Neural cell (in vitro differentiated cells): ENCODE results near the gene PPIL4. TPM values are rescaled to one million over a fixed set of nuclear protein-coding genes. Genes with fewer than 3 reads are reported as not detected.

Source experiments
- H2AFZ ChIP-seq: fragments of 200-600, 300-800 bp; sonication (generic), shearing (Covaris generic); 2 replicates; pipeline ENCODE4 v1.6.0; 2014; ENCODE audit warnings: low read depth, mild to moderate bottlenecking, antibody characterized with exemption, low read length, moderate library complexity
- H3F3A ChIP-seq: fragments of 200-600 bp; shearing (Covaris generic); 2 replicates; pipeline ENCODE4 v1.6.1; 2016; ENCODE audit warnings: mild to moderate bottlenecking, moderate library complexity, mixed read lengths, antibody characterized with exemption, low read length; ENCODE audit not compliant: insufficient read depth, poor library complexity, severe bottlenecking
- H3K27ac ChIP-seq: fragments of 200-600, 300-800 bp; sonication (generic), shearing (Covaris generic); 2 replicates; pipeline ENCODE4 v1.5.1; 2014; ENCODE audit warnings: mild to moderate bottlenecking, low read length, moderate library complexity
- H3K27me3 ChIP-seq: fragments of 300-800, 200-600 bp; sonication (generic), shearing (Covaris generic); 2 replicates; pipeline ENCODE4 v1.6.0; 2014; ENCODE audit warnings: mild to moderate bottlenecking, low read depth, low read length, moderate library complexity; ENCODE audit not compliant: insufficient read depth
- H3K36me3 ChIP-seq: fragments of 300-800, 200-600 bp; sonication (generic), shearing (Covaris generic); 2 replicates; pipeline ENCODE4 v1.5.1; 2014; ENCODE audit warnings: mild to moderate bottlenecking, antibody characterized with exemption, low read length, moderate library complexity; ENCODE audit not compliant: insufficient read depth
- H3K4me2 ChIP-seq: fragments of 300-800, 200-600 bp; sonication (generic), shearing (Covaris generic); 2 replicates; pipeline ENCODE4 v1.6.0; 2014; ENCODE audit warnings: mild to moderate bottlenecking, low read length
- H3K4me3 ChIP-seq: fragments of 300-800, 200-600 bp; sonication (generic), shearing (Covaris generic); 2 replicates; pipeline ENCODE4 v1.5.1; 2014; ENCODE audit warnings: mild to moderate bottlenecking, low read length, moderate library complexity
- H3K79me2 ChIP-seq: fragments of 200-600 bp; shearing (Covaris generic); replicated peaks from 2 replicates; pipeline ENCODE4 v1.6.0; 2014; ENCODE audit warnings: mild to moderate bottlenecking, low read length, moderate library complexity; ENCODE audit not compliant: insufficient read depth
- H3K9ac ChIP-seq: fragments of 300-800, 200-600 bp; sonication (generic), shearing (Covaris generic); 2 replicates; pipeline ENCODE4 v1.6.1; 2016; ENCODE audit warnings: mild to moderate bottlenecking, low read length, mixed read lengths
- H3K9me2 ChIP-seq: fragments of 200-600 bp; shearing (Covaris generic); 2 replicates; pipeline ENCODE4 v1.6.1; 2016; ENCODE audit warnings: mild to moderate bottlenecking, low read length, mixed read lengths; ENCODE audit not compliant: insufficient read depth
- H3K9me3 ChIP-seq: fragments of 200-600, 300-800 bp; sonication (generic), shearing (Covaris generic); 2 replicates; pipeline ENCODE4 v1.6.1; 2016; ENCODE audit warnings: mild to moderate bottlenecking, mixed run types, low read length, moderate library complexity, mixed read lengths
- H4K20me1 ChIP-seq: fragments of 200-600 bp; shearing (Covaris generic); 2 replicates; pipeline ENCODE4 v1.6.1; 2016; ENCODE audit warnings: mild to moderate bottlenecking, mixed run types; ENCODE audit not compliant: insufficient read depth
- CTCF ChIP-seq: fragments of 450-650 bp; IDR thresholded peaks from 2 replicates; pipeline ENCODE4 v1.5.1; 2014; ENCODE audit warnings: antibody characterized with exemption, mild to moderate bottlenecking, moderate library complexity; ENCODE audit not compliant: poor library complexity, severe bottlenecking
- EP300 ChIP-seq: fragments of 450-650 bp; conservative IDR thresholded peaks from 2 replicates; pipeline ENCODE4 v1.6.1; 2014; ENCODE audit warnings: antibody characterized with exemption, mild to moderate bottlenecking, moderate library complexity; ENCODE audit not compliant: poor library complexity, severe bottlenecking
- EZH2 ChIP-seq: fragments of 200-600, 300-800 bp; shearing (Covaris generic), sonication (generic); IDR thresholded peaks from 2 replicates; pipeline ENCODE4 v1.6.1; 2014; ENCODE audit warnings: antibody characterized with exemption, low read length, borderline replicate concordance, mild to moderate bottlenecking; ENCODE audit not compliant: insufficient read depth, poor library complexity, severe bottlenecking
- MXI1 ChIP-seq: fragments of 450-650 bp; conservative IDR thresholded peaks from 2 replicates; pipeline ENCODE4 v1.6.1; 2014; ENCODE audit warnings: antibody characterized with exemption, mild to moderate bottlenecking; ENCODE audit not compliant: poor library complexity, severe bottlenecking
- POLR2AphosphoS5 ChIP-seq: IDR thresholded peaks from 2 replicates; pipeline ENCODE4 v1.6.1; 2012
- RAD21 ChIP-seq: fragments of 450-650 bp; conservative IDR thresholded peaks from 2 replicates; pipeline ENCODE4 v1.6.1; 2014; ENCODE audit warnings: antibody characterized with exemption, mild to moderate bottlenecking, moderate library complexity
- REST ChIP-seq: IDR thresholded peaks from 2 replicates; pipeline ENCODE4 v1.6.1; 2012; ENCODE audit warnings: borderline replicate concordance
- SMC3 ChIP-seq: fragments of 450-650 bp; conservative IDR thresholded peaks from 2 replicates; pipeline ENCODE4 v1.6.1; 2014; ENCODE audit warnings: antibody characterized with exemption, mild to moderate bottlenecking, moderate library complexity; ENCODE audit not compliant: poor library complexity
- TAF1 ChIP-seq: IDR thresholded peaks from 2 replicates; pipeline ENCODE4 v1.6.1; 2012; ENCODE audit warnings: low read depth
- polyA plus RNA-seq: library from polyadenylated mRNA; depleted of rRNA; stranded (reverse); fragments of >200 nt; gene quantifications from 2 replicates; pipeline ENCODE4 v1.2.3, GENCODE V29; 2014

PPIL4 gene
- polyA plus RNA-seq, 1 donor from 2014 or later = 57.2 TPM

GRCh38 chr6:149458806-149459205 is 87.0 kb downstream of the PPIL4 start:
- Histone ChIP-seq H3K9me3 (no peaks in the 10 kb centered on the region), H3K27me3 (no peaks in the 10 kb centered on the region), H3F3A (no peaks in the 10 kb centered on the region), H2AFZ (no peak overlapping the region), H3K36me3 (no peaks in the 10 kb centered on the region), H3K9me2 (no peaks in the 10 kb centered on the region), H3K79me2 (no peaks in the 10 kb centered on the region), H3K4me3 (no peak overlapping the region), H3K9ac (no peak overlapping the region), H3K27ac (no peak overlapping the region), H3K4me2 (no peak overlapping the region), H4K20me1 (no peaks in the 10 kb centered on the region)
- TF ChIP-seq EP300 (no peak), RAD21 (no peak), EZH2 (no peak), SMC3 (no peak), TAF1 (no peak), POLR2AphosphoS5 (no peak), REST (no peak), CTCF (no peak), MXI1 (no peak)

DNA sequence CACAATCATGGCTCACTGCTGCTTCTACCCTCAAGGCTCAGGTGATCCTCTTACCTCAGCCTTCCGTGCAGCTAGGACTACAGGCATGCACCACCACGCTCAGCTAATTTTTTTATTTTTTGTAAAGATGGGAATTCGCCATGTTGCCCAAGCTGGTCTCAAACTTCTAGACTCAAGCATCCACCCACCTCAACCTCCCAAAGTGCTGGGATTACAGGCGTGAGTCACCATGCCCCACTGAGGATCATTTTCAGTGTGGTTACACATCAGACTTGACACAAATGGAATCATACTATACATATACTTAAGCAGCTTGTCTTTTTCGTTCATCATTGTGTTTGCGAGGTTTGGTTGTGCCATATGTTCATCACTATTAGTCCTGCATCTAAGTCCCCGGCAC is 87.6 kb downstream of the PPIL4 start:
- no peak overlapping the region for H3K9ac ChIP-seq
- H3K27me3 ChIP-seq = no peaks in the 10 kb centered on the region
- no peaks in the 10 kb centered on the region for H4K20me1 ChIP-seq
- H3K9me2 ChIP-seq = no peaks in the 10 kb centered on the region
- no peak overlapping the region for H2AFZ ChIP-seq
- no peak overlapping the region for H3K4me2 ChIP-seq
- no peaks in the 10 kb centered on the region for H3K79me2 ChIP-seq
- no peaks in the 10 kb centered on the region for H3K9me3 ChIP-seq
- no peak overlapping the region for H3K27ac ChIP-seq
- no peaks in the 10 kb centered on the region for H3F3A ChIP-seq
- TF ChIP-seq SMC3 (no peak), RAD21 (no peak), EZH2 (no peak), EP300 (no peak), REST (no peak), CTCF (no peak)
- H3K4me3 ChIP-seq = no peak overlapping the region
- no peaks in the 10 kb centered on the region for H3K36me3 ChIP-seq
